GM15510 (cell line): ENCODE results near the gene ACTR1A.

Source experiments
- POLR2A ChIP-seq: IDR thresholded peaks from 3 replicates; pipeline ENCODE4 v1.6.1; 2011; ENCODE audit warnings: borderline replicate concordance; ENCODE audit not compliant: insufficient read length; ENCODE audit errors: extremely low read depth

The ACTR1A gene

GRCh38 chr10:102524746-102525145 is 22.2 kb upstream of the ACTR1A start:
- no peak for TF ChIP-seq POLR2A

DNA sequence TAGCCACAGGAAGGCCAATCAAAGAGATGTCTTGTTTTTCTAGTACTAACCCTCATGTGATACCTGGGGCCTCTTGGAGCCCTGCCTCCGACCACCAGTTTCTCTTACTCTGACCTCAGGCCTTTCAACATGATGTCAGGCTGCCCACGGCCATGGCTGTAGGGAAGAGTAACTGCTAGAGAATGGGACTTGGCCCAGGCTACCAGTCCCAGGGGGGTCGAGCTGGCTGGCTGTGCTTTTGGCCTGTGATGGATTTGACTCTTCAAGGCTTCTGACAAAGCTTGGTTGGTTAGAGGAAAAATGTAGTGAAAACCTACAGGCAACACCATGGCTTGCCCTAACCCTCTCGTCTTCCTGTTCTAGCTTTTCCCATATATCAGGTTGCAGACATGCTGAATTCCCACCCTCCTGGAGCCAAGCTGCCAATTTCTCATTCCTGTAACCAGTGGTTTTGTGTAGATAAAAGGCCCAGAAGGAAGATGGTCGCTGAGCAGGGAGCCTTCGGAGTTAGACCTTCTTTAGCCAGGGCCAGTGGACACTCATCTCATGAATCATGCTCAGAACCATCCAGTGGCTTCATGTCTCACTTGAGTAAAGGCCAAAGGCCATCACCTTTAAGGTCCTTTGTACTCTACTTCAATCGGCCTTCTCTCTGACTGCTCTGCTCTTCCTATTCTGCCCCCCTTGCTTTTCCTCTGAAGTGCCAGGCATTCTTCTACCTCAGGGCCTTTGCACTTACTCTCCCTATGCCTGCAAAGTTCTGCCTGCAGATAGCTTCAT is 20.9 kb upstream of the ACTR1A start:
- TF ChIP-seq POLR2A = no peak

DNA sequence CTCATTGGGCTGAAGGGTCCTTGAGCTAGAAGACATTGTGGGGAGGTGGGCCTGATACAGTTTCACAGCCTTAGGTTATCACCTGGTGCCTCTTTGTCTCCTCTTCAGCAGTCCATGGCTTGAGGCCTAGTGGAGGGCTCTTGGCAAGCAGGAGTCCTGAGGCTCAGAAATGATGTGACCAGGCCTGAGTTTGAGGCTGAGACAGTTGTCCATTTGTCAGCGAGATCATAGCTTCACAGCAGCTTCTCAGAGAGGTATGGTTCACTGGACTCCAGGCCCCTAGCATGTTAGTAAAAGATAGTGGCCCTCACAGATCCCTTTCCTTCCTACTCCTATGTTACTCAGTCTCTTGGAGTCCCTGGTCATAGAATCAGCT is 20.4 kb upstream of the ACTR1A start:
- no peak for TF ChIP-seq POLR2A

- no peak for TF ChIP-seq POLR2A
Observed at GRCh38 chr10:102519246-102519825, 16.8 kb upstream of the ACTR1A start.

DNA sequence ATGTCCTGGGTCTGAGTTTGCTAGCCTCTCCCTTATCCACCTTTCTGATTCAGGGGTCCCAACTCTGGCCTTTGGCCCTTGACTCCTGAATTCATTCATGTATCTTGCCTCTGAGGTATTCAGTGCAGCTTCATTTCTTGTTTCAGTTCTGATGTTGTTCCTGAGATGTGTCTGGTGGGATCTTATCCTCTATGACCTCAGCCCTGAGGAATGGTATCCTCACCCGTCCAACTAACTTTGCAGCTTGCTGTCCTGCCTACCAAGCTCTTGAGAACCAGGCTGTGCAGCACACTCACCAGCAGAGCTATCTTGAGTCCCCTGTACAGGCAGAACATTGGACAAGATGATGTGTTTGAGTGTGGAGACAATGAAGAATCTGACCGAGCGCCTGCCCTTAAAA is 15.0 kb upstream of the ACTR1A start:
- TF ChIP-seq POLR2A = no peak

GRCh38 chr10:102515724-102516123 is 13.2 kb upstream of the ACTR1A start:
- TF ChIP-seq POLR2A = no peak

DNA sequence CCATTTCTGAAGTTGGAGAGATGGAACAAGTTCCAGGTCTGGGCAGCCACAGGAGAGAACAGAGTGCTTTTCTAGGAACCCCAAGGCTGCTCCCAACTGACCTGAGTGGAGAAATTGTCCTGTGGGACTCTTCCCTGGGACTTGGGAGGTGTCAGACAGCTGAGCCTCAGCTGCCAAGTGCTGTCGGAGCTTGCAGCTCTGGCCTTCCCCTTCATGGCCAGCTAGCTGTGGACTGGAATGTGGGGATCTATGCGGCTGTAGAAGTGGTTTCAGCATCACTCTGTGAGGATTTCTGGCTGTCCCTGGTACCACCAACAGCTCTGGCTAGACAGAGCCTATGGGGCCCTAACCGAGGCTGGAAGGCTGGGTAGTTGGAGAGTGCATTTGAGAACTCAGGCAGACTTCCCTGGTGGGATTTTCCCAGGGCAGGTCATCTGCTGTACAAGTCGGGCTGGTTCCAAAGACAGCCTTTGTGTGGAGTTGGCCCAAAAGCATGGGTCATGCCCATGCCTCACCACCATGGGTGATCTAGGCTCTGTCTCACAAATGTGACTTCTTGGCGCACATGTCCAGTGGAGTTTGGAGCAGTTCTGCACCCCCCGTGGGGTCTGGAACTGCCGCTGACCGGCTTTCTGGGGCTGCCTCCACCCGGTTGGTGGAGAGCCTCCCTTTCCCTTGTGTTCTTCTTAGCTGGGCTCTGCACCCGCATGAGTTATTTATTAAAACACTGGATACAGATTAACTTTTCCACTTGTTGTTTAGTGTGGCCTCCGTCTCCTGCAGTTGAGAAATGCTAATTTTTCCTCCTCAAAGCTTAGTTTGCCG is 12.2 kb upstream of the ACTR1A start:
- no peak for TF ChIP-seq POLR2A

GRCh38 chr10:102511583-102512274 is 9.2 kb upstream of the ACTR1A start:
- TF ChIP-seq POLR2A = no peak

- TF ChIP-seq POLR2A = no peak
Observed at GRCh38 chr10:102509387-102509786, 6.9 kb upstream of the ACTR1A start.

GRCh38 chr10:102508506-102508905 is 6.0 kb upstream of the ACTR1A start:
- no peak for TF ChIP-seq POLR2A

- TF ChIP-seq POLR2A = no peak
Observed at GRCh38 chr10:102507521-102507920, 5.0 kb upstream of the ACTR1A start.

GRCh38 chr10:102505462-102506115 is 3.1 kb upstream of the ACTR1A start:
- TF ChIP-seq POLR2A = no peak

- TF ChIP-seq POLR2A = no peak
Observed at GRCh38 chr10:102504976-102505300, 2.4 kb upstream of the ACTR1A start.

GRCh38 chr10:102504179-102504975 is 1.9 kb upstream of the ACTR1A start:
- no peak for TF ChIP-seq POLR2A
